ENCODE measurements around the gene CUEDC1. TPM values are rescaled to one million over a fixed set of nuclear protein-coding genes. Genes with fewer than 3 reads are reported as not detected.

CUEDC1 gene
- total and polyA plus RNA-seq, 2 of the 4 experiments (the other 2 are of a cell fraction) = 4.1 to 21.2 TPM

DNA sequence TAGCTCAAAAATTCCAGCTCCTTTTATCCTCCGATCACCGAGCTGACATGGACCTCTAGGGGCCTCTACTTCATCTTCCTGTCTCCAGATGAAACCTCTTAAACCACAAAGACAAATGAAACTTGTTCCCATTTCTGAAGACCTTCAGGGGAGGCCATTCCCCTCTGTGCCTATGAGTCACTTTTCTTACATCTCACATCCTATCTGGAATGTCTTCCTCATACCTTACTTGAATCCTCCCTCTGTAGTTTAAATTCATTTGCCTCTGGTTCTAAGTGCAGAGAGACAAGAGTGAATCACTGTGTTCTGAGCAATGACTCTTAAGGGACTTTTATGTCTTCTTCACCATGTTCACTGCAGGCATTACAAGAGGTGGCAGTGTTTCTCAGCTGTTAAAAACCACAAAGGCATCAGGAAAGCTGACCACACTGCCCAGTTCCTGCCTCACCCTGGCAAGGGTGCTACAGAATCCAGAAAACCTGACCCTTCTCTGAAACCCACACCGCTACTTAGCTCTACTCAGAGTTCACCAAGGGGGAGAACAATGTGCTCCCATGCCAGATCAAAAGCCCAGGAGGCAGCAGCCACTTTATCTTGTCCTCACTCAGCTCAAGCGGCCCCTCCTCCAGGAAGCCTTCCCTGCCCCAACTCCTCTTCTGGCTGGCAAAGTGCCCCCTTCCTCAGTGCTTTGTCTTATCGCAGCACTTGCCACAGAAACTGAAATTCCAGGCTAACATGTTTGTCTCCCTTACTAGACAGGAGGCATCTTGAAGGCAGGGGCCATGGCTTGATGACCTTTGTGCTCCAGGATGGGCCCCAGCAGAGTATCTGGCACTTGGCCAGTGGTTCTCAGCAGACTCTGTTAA lies 6.4 kb downstream of the CUEDC1 start:
- peak overlapping the region; percentile 90 for H3K27ac ChIP-seq (ENCODE audit: insufficient read depth, low read length)
- WGBS, 2 experiments (ENCODE audit: extremely low coverage in 2 of 2, insufficient read length in 1 of 2) = 10% methylated on average over 4 of the region's 5 CpGs; no CpG with 5 or more reads in 1 of the 2 experiments
- CTCF ChIA-PET = interaction anchor here (0.9 to 2.1 kb wide), 7 partner anchors 9 to 92 kb away, joined by 3 to 5 read pairs (median 3); no protein-coding TSS in a partner anchor
- H4K20me1 ChIP-seq (ENCODE audit: insufficient read depth, low read length) = 0 out of 2 replicates have a peak, but pooled peaks cover 3% of the 10 kb centered on the region
- dilution Hi-C loops (cut with HindIII; ENCODE audit: low sequenced_read_pairs, unreplicated experiment) = no loop called here
- peak overlapping the region; percentile 65 for H2AFZ ChIP-seq (replicated peaks; ENCODE audit: low read length, poor library complexity)
- H3K4ac ChIP-seq (ENCODE audit: low read depth, low read length) = peak overlapping the region; percentile 98
- H2AK9ac ChIP-seq (replicated peaks; ENCODE audit: low read depth, low read length, poor library complexity) = peak overlapping the region; percentile 97
- H3K4me3 ChIP-seq (ENCODE audit: insufficient read depth, low read depth, low read length) = no peak overlapping the region; the same call in 1 of the 2 replicates
- TF ChIP-seq, protein P1, sequence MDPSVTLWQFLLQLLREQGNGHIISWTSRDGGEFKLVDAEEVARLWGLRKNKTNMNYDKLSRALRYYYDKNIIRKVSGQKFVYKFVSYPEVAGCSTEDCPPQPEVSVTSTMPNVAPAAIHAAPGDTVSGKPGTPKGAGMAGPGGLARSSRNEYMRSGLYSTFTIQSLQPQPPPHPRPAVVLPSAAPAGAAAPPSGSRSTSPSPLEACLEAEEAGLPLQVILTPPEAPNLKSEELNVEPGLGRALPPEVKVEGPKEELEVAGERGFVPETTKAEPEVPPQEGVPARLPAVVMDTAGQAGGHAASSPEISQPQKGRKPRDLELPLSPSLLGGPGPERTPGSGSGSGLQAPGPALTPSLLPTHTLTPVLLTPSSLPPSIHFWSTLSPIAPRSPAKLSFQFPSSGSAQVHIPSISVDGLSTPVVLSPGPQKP (IDR thresholded peaks at IDR 0.05; ENCODE audit: borderline replicate concordance, low read depth, low read length) = no peak
- peak; percentile 32; the same call in 1 of the 2 replicates for TF ChIP-seq POLR2A (IDR thresholded peaks at IDR 0.05; ENCODE audit: low read depth, low read length)
- TF ChIP-seq CHD1 (IDR thresholded peaks at IDR 0.05; ENCODE audit: low read depth, low read length) = no peak
- TF ChIP-seq RAD21 (IDR thresholded peaks at IDR 0.05; ENCODE audit: low read length) = peak; percentile 15; the same call in 1 of the 2 replicates
- no peak for TF ChIP-seq MXI1 (IDR thresholded peaks at IDR 0.05; ENCODE audit: borderline replicate concordance, low read depth, low read length)
- peak; percentile 73 for TF ChIP-seq RCOR1 (IDR thresholded peaks at IDR 0.05; ENCODE audit: insufficient replicate concordance, low read length)
- TF ChIP-seq BHLHE40 (IDR thresholded peaks at IDR 0.05; ENCODE audit: low read depth, low read length) = 0 out of 2 replicates have a peak, but pooled peaks have one; percentile 22
- TF ChIP-seq MAZ (IDR thresholded peaks at IDR 0.05; ENCODE audit: borderline replicate concordance, low read depth, low read length) = 0 out of 2 replicates have a peak, but pooled peaks have one; percentile 28
- no peak for TF ChIP-seq USF2 (IDR thresholded peaks at IDR 0.05; ENCODE audit: low read depth, low read length)
- peak; percentile 81 for TF ChIP-seq FOS (IDR thresholded peaks at IDR 0.05; ENCODE audit: low read depth, low read length)
- TF ChIP-seq NFE2L2 (IDR thresholded peaks at IDR 0.05; ENCODE audit: low read depth, low read length) = no peak
- H2AK5ac ChIP-seq (ENCODE audit: low read depth, low read length) = peak overlapping the region; percentile 93
- H3K9ac ChIP-seq (ENCODE audit: low read depth, low read length) = peak overlapping the region; percentile 20
- peak overlapping the region; percentile 90 for H4K5ac ChIP-seq (ENCODE audit: low read depth, low read length)
- peak overlapping the region; percentile 87 for H3K56ac ChIP-seq (ENCODE audit: extremely low read depth, insufficient read depth, low read length)
- H2BK5ac ChIP-seq (ENCODE audit: low read depth, low read length, poor library complexity, severe bottlenecking) = peak overlapping the region; percentile 96
- no peaks in the 10 kb centered on the region for H3K9me3 ChIP-seq (ENCODE audit: control insufficient read depth, insufficient read depth, low read length)
- H2BK20ac ChIP-seq (ENCODE audit: low read depth, low read length) = peak overlapping the region; percentile 98
- H3K23ac ChIP-seq (ENCODE audit: low read depth, low read length) = peak overlapping the region; percentile 94
- ATAC-seq (ENCODE audit: low read depth) (peak; percentile 79), DNase-seq (peak; percentile 96)
- peak overlapping the region; percentile 84 for H3K18ac ChIP-seq (ENCODE audit: low read depth, low read length)
- peaks cover 33% of the 10 kb centered on the region for H3K4me1 ChIP-seq (ENCODE audit: control insufficient read depth, insufficient read depth, low read length)
- no TSS peak for BruUV-seq (replicated peaks)
- peak overlapping the region; percentile 69 for H3K4me2 ChIP-seq (ENCODE audit: low read depth, low read length)
- H3K9me1 ChIP-seq (ENCODE audit: insufficient read depth, low read length) = peaks cover 40% of the 10 kb centered on the region
- H4K91ac ChIP-seq (ENCODE audit: insufficient read depth, low read depth, low read length) = peak overlapping the region; percentile 97
- peak overlapping the region; percentile 95 for H2BK15ac ChIP-seq (ENCODE audit: low read depth, low read length)
- in situ Hi-C loops (cut with MboI; ENCODE audit: low sequenced_read_pairs) = no loop called here
- peak overlapping the region; percentile 98 for H2BK120ac ChIP-seq (ENCODE audit: low read depth, low read length)
- POLR2A ChIA-PET (ENCODE audit: unreplicated experiment) = interaction anchor here (0.6 to 1.4 kb wide), 3 partner anchors 11 to 77 kb away, joined by 3 to 5 read pairs (median 5); no protein-coding TSS in a partner anchor
- peak overlapping the region; percentile 24 to 92 for H4K8ac ChIP-seq (ENCODE audit: low read depth in 2 of 2, low read length in 2 of 2)
- peak overlapping the region; percentile 97 for H3K14ac ChIP-seq (replicated peaks; ENCODE audit: low read depth, low read length)
- no peaks in the 10 kb centered on the region for H3K27me3 ChIP-seq (ENCODE audit: control insufficient read depth, insufficient read depth, low read length)
- H3K79me1 ChIP-seq (ENCODE audit: low read depth in 1 of 2, low read length in 2 of 2) = peaks cover 37 to 78% of the 10 kb centered on the region in 2 experiments
- intact Hi-C loops (cut with micrococcal nuclease) = loop anchor here (2.0 kb wide), 2 partner anchors 38 to 56 kb away; no protein-coding TSS in a partner anchor
- H3K36me3 ChIP-seq (ENCODE audit: control insufficient read depth, insufficient read depth, low read length) = no peaks in the 10 kb centered on the region

Measured in IMR-90 (cell line).